Esophagus squamous epithelium (tissue), 4 donors: ENCODE results near the gene FOXP1.

ENCODE experiments used
- POLR2A ChIP-seq, 4 donors: fragments of 450-650 bp; IDR thresholded peaks; one replicate each; pipeline ENCODE4 v1.6.1; 2017; ENCODE audit warnings: antibody characterized with exemption in 4 of 4, mild to moderate bottlenecking in 4 of 4, moderate library complexity in 3 of 4
- TF ChIP-seq, protein P1 (sequence below), 6 experiments: fragments of 450-650 bp in 4 of 6; fragments of 200-600 bp in 2 of 6; sonication (generic) in 2 of 6; IDR thresholded peaks; one replicate each; pipeline ENCODE4 v1.5.1; 2016 to 2019; ENCODE audit warnings: antibody characterized with exemption in 6 of 6, mild to moderate bottlenecking in 4 of 6, moderate library complexity in 4 of 6

DNA sequence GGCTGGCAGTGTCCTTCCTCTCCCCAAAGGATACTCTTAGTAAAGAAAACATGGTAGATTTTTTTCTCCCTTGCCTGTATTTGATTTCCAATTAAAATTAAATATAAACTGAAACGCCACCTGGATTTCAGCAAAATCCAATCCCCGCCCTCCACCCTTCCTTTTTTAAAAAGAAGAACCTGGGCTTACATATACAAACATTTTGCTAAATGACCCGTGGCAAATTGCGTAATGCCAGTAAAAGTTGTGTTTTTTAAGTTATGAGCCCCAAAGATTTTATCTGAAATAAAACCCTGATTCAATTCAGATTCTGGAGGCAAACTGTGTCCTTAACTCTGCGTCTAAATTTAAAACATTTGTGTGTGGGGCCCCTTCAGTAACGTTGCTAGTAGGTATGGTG, 403.0 kb downstream of the FOXP1 start:
- TF ChIP-seq, protein P1, sequence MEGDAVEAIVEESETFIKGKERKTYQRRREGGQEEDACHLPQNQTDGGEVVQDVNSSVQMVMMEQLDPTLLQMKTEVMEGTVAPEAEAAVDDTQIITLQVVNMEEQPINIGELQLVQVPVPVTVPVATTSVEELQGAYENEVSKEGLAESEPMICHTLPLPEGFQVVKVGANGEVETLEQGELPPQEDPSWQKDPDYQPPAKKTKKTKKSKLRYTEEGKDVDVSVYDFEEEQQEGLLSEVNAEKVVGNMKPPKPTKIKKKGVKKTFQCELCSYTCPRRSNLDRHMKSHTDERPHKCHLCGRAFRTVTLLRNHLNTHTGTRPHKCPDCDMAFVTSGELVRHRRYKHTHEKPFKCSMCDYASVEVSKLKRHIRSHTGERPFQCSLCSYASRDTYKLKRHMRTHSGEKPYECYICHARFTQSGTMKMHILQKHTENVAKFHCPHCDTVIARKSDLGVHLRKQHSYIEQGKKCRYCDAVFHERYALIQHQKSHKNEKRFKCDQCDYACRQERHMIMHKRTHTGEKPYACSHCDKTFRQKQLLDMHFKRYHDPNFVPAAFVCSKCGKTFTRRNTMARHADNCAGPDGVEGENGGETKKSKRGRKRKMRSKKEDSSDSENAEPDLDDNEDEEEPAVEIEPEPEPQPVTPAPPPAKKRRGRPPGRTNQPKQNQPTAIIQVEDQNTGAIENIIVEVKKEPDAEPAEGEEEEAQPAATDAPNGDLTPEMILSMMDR (IDR thresholded peaks at IDR 0.05) = no peak
- no peak for TF ChIP-seq POLR2A (IDR thresholded peaks at IDR 0.05)
